CD14-positive monocyte (primary cell): ENCODE results near the gene RAB7B. TPM values are rescaled to one million over a fixed set of nuclear protein-coding genes. Genes with fewer than 3 reads are reported as not detected.
A peak's percentile ranks its signal among the peaks of the same experiment; 100 is the strongest.

Source experiments
- DNase-seq, 3 donors: peaks; one replicate each; pipeline ENCODE4 v3.0.0-alpha.2; 2011 to 2022
- H2AFZ ChIP-seq: 2 replicates; pipeline ENCODE4 v1.6.0; 2012; ENCODE audit warnings: mild to moderate bottlenecking, low read depth, low read length, inconsistent platforms; ENCODE audit not compliant: insufficient read depth, poor library complexity, severe bottlenecking
- H3K27ac ChIP-seq, 2 donors: 1 replicate in 1 of 2; 2 replicates in 1 of 2; pipeline ENCODE4 v1.5.1; 2012 to 2013; ENCODE audit warnings: low read length in 2 of 2, control low read depth in 1 of 2, inconsistent platforms in 1 of 2, low read depth in 1 of 2, mild to moderate bottlenecking in 1 of 2
- H3K27me3 ChIP-seq, 2 donors: one replicate each; pipeline versions ENCODE4 v1.6.0 to v1.6.1; 2011 to 2013; ENCODE audit warnings: low read length in 2 of 2; ENCODE audit not compliant: control insufficient read depth in 2 of 2, insufficient read depth in 2 of 2
- H3K36me3 ChIP-seq, 2 donors: replicated peaks in 1 of 2; 1 replicate in 1 of 2; 2 replicates in 1 of 2; pipeline versions ENCODE4 v1.5.1 to v1.6.1; 2012 to 2013; ENCODE audit warnings: low read length in 2 of 2, control low read depth in 1 of 2, inconsistent platforms in 1 of 2, mild to moderate bottlenecking in 1 of 2; ENCODE audit not compliant: insufficient read depth in 2 of 2, control insufficient read depth in 1 of 2
- H3K4me1 ChIP-seq, 2 donors: 1 replicate in 1 of 2; 2 replicates in 1 of 2; pipeline versions ENCODE4 v1.5.1 to v1.6.1; 2012 to 2013; ENCODE audit warnings: low read length in 2 of 2, control low read depth in 1 of 2, inconsistent platforms in 1 of 2, mild to moderate bottlenecking in 1 of 2, moderate library complexity in 1 of 2; ENCODE audit not compliant: insufficient read depth in 2 of 2, control insufficient read depth in 1 of 2
- H3K4me2 ChIP-seq: replicated peaks from 2 replicates; pipeline ENCODE3; 2012; ENCODE audit warnings: low read length, moderate library complexity, mild to moderate bottlenecking; ENCODE audit not compliant: poor library complexity, severe bottlenecking; ENCODE audit errors: extremely low read depth
- H3K4me3 ChIP-seq, 3 experiments: fragments of 200-600 bp in 1 of 3; sonication (generic) in 1 of 3; replicated peaks in 1 of 3; 1 replicate in 2 of 3; 2 replicates in 1 of 3; pipeline ENCODE4 v1.5.1; 2011 to 2013; ENCODE audit warnings: low read length in 3 of 3, mild to moderate bottlenecking in 3 of 3, control low read depth in 2 of 3, low read depth in 2 of 3, inconsistent platforms in 1 of 3, moderate library complexity in 1 of 3
- H3K79me2 ChIP-seq: 2 replicates; pipeline ENCODE4 v1.6.0; 2012; ENCODE audit warnings: mild to moderate bottlenecking, control low read depth, inconsistent platforms, low read length, moderate library complexity; ENCODE audit not compliant: insufficient read depth
- H3K9ac ChIP-seq: 2 replicates; pipeline ENCODE4 v1.6.0; 2017; ENCODE audit warnings: low read length, mild to moderate bottlenecking; ENCODE audit not compliant: insufficient read depth, poor library complexity, severe bottlenecking
- H3K9me3 ChIP-seq, 2 donors: replicated peaks in 1 of 2; 1 replicate in 1 of 2; 2 replicates in 1 of 2; pipeline versions ENCODE4 v1.5.1 to v1.6.1; 2012 to 2013; ENCODE audit warnings: low read length in 2 of 2, control low read depth in 1 of 2; ENCODE audit not compliant: control insufficient read depth in 1 of 2, insufficient read depth in 1 of 2
- H4K20me1 ChIP-seq: 2 replicates; pipeline ENCODE4 v1.6.0; 2012; ENCODE audit warnings: mild to moderate bottlenecking, low read length, control low read depth, moderate library complexity; ENCODE audit not compliant: insufficient read depth
- H3K27ac Mint-ChIP-seq, 7 donors: one replicate each; pipeline ENCODE4 v1.8.0; 2020; ENCODE audit warnings: mild to moderate bottlenecking in 7 of 7, mixed read lengths in 7 of 7, moderate library complexity in 6 of 7, inconsistent platforms in 2 of 7
- H3K27me3 Mint-ChIP-seq, 3 donors: one replicate each; pipeline ENCODE4 v1.8.0; 2021 to 2022; ENCODE audit warnings: low read depth in 3 of 3, mild to moderate bottlenecking in 3 of 3, mixed read lengths in 3 of 3, moderate library complexity in 3 of 3, inconsistent platforms in 1 of 3
- H3K36me3 Mint-ChIP-seq, 2 donors: one replicate each; pipeline ENCODE4 v1.8.0; 2020; ENCODE audit warnings: mixed read lengths in 2 of 2, inconsistent platforms in 1 of 2, mild to moderate bottlenecking in 1 of 2
- H3K4me1 Mint-ChIP-seq: one replicate; pipeline ENCODE4 v1.8.0; 2020; ENCODE audit warnings: mild to moderate bottlenecking, mixed read lengths
- H3K4me3 Mint-ChIP-seq, 2 donors: one replicate each; pipeline ENCODE4 v1.8.0; 2020; ENCODE audit warnings: mild to moderate bottlenecking in 2 of 2, mixed read lengths in 2 of 2, moderate library complexity in 1 of 2
- H3K9me3 Mint-ChIP-seq, 7 donors: one replicate each; pipeline ENCODE4 v1.8.0; 2020 to 2022; ENCODE audit warnings: mixed read lengths in 7 of 7, mild to moderate bottlenecking in 6 of 7, moderate library complexity in 6 of 7, inconsistent platforms in 2 of 7
- CTCF ChIP-seq: fragments of 200-600 bp; IDR thresholded peaks from one replicate; pipeline ENCODE4 v1.8.0; 2022; ENCODE audit warnings: antibody characterized with exemption, mild to moderate bottlenecking
- WGBS: methylation state at CpG from one replicate; pipeline ENCODE4 v1.1.5; 2013; ENCODE audit warnings: missing lambda C conversion rate; ENCODE audit not compliant: insufficient coverage; 5-methylcytosine and 5-hydroxymethylcytosine counted together
- intact Hi-C, 2 donors: fragments of 100-400 bp; cut with micrococcal nuclease; formaldehyde crosslinking; loops; one replicate each; pipeline versions ENCODE4 v1.15.0 to v1.15.1; 2023
- polyA plus RNA-seq, 3 donors: library from polyadenylated mRNA; depleted of rRNA in 1 of 3; unstranded in 2 of 3; stranded (reverse) in 1 of 3; fragments of 300-500 nt in 2 of 3; fragments of >200 nt in 1 of 3; fragmentation: Illumina TruSeq in 2 of 3; gene quantifications; 1 replicate in 2 of 3; 2 replicates in 1 of 3; pipeline ENCODE4 v1.2.3, GENCODE V29; 2012 to 2021

The RAB7B gene
- polyA plus RNA-seq, 3 donors = 0.41 to 0.52 (median 0.47) TPM

- intact Hi-C loops = no loop called here
- Histone ChIP-seq H3K4me3 (no peak overlapping the region), H3K79me2 (no peaks in the 10 kb centered on the region), H3K9me3 (no peaks in the 10 kb centered on the region), H3K9ac (no peak overlapping the region), H3K4me1 (peaks cover 19 to 46% of the 10 kb centered on the region in 2 donors), H2AFZ (no peak overlapping the region), H3K27me3 (no peaks in the 10 kb centered on the region), H3K4me2 (no peak overlapping the region), H3K36me3 (no peaks in the 10 kb centered on the region), H3K27ac (peak overlapping the region in 1 of 2 donors; percentile 55), H4K20me1 (no peaks in the 10 kb centered on the region)
- no peak for TF ChIP-seq CTCF
- Mint-ChIP-seq H3K4me3 (no peak overlapping the region), H3K27ac (peak overlapping the region in 3 of 7 donors; percentile 65 to 66 (median 66)), H3K4me1 (peaks cover 33% of the 10 kb centered on the region), H3K9me3 (peaks cover 0 to 1% (median 0%) of the 10 kb centered on the region in 7 donors), H3K27me3 (peaks cover 5 to 9% (median 9%) of the 10 kb centered on the region in 3 donors), H3K36me3 (no peaks in the 10 kb centered on the region)
- DNase-seq = no peak
- WGBS = 100% methylated on average over 1 of the region's 1 CpG
Observed at GRCh38 chr1:205951746-205952145, 51.4 kb downstream of the RAB7B start.

- Mint-ChIP-seq H3K4me1 (peaks cover 33% of the 10 kb centered on the region), H3K36me3 (no peaks in the 10 kb centered on the region), H3K27ac (peak overlapping the region in 5 of 7 donors; percentile 64 to 77 (median 66)), H3K9me3 (peaks cover 0 to 1% (median 0%) of the 10 kb centered on the region in 7 donors), H3K27me3 (peaks cover 4 to 11% (median 7%) of the 10 kb centered on the region in 3 donors), H3K4me3 (peak overlapping the region in 1 of 2 donors; percentile 46)
- no peak overlapping the region for H3K9ac ChIP-seq
- peak overlapping the region in 1 of 2 donors; percentile 55 for H3K27ac ChIP-seq
- no peak overlapping the region for H3K4me2 ChIP-seq
- H3K4me3 ChIP-seq = no peak overlapping the region
- 43% methylated on average over 3 of the region's 7 CpGs for WGBS
- peak; percentile 47 to 67 (median 66) for DNase-seq
- H4K20me1 ChIP-seq = no peaks in the 10 kb centered on the region
- no peak overlapping the region for H2AFZ ChIP-seq
- H3K36me3 ChIP-seq = no peaks in the 10 kb centered on the region
- no peak for TF ChIP-seq CTCF
- no peaks in the 10 kb centered on the region for H3K79me2 ChIP-seq
- intact Hi-C loops = no loop called here
- H3K9me3 ChIP-seq = no peaks in the 10 kb centered on the region
- peaks cover 19 to 46% of the 10 kb centered on the region in 2 donors for H3K4me1 ChIP-seq
- H3K27me3 ChIP-seq = peaks cover 0 to 3% of the 10 kb centered on the region in 2 donors
Observed at GRCh38 chr1:205950826-205951549, 52.2 kb downstream of the RAB7B start.
